DND-41 (cell line): ENCODE results near the gene MRAP.

Source experiments
- ATAC-seq: fragments of 200-7000 bp; cut with Tn5 transposase; 3 replicates; pipeline ENCODE4 v1.9.1; 2021; ENCODE audit warnings: low read depth; ENCODE audit not compliant: insufficient read depth
- DNase-seq: peaks from one replicate; pipeline ENCODE4 v3.0.0-alpha.2; 2020
- H2AFZ ChIP-seq: 2 replicates; pipeline ENCODE4 v1.6.0; 2012; ENCODE audit warnings: low read depth, low read length
- H3K27ac ChIP-seq: 2 replicates; pipeline ENCODE4 v1.5.1; 2012; ENCODE audit warnings: low read length, inconsistent platforms
- H3K27me3 ChIP-seq: fragments of 200-600 bp; sonication (generic); 2 replicates; pipeline ENCODE4 v1.6.0; 2012; ENCODE audit warnings: low read length, mild to moderate bottlenecking, inconsistent platforms; ENCODE audit not compliant: insufficient read depth, poor library complexity
- H3K36me3 ChIP-seq: 2 replicates; pipeline ENCODE4 v1.5.1; 2012; ENCODE audit warnings: low read length, inconsistent platforms; ENCODE audit not compliant: insufficient read depth
- H3K4me1 ChIP-seq: 2 replicates; pipeline ENCODE4 v1.5.1; 2012; ENCODE audit warnings: mild to moderate bottlenecking, low read length; ENCODE audit not compliant: insufficient read depth
- H3K4me2 ChIP-seq: 2 replicates; pipeline ENCODE4 v1.6.0; 2012; ENCODE audit warnings: mild to moderate bottlenecking, moderate library complexity, low read length, inconsistent platforms; ENCODE audit not compliant: insufficient read depth
- H3K4me3 ChIP-seq, 2 experiments: fragments of 200-600 bp in 1 of 2; shearing (Covaris generic) in 1 of 2; 2 replicates each; pipeline ENCODE4 v1.5.1; 2012 to 2016; ENCODE audit warnings: inconsistent platforms in 2 of 2, low read length in 2 of 2, mild to moderate bottlenecking in 2 of 2, low read depth in 1 of 2, moderate library complexity in 1 of 2
- H3K79me2 ChIP-seq: 2 replicates; pipeline ENCODE4 v1.6.0; 2012; ENCODE audit warnings: low read length, inconsistent platforms; ENCODE audit not compliant: insufficient read depth
- H3K9ac ChIP-seq: 2 replicates; pipeline ENCODE4 v1.6.0; 2012; ENCODE audit warnings: low read depth, mild to moderate bottlenecking, inconsistent platforms, low read length, moderate library complexity
- H3K9me3 ChIP-seq: 2 replicates; pipeline ENCODE4 v1.5.1; 2012; ENCODE audit warnings: low read length, moderate library complexity, mild to moderate bottlenecking, inconsistent platforms; ENCODE audit not compliant: insufficient read depth, severe bottlenecking
- H4K20me1 ChIP-seq: 2 replicates; pipeline ENCODE4 v1.6.0; 2012; ENCODE audit warnings: low read length; ENCODE audit not compliant: insufficient read depth
- CTCF ChIP-seq: IDR thresholded peaks from 2 replicates; pipeline ENCODE4 v1.5.1; 2012; ENCODE audit warnings: borderline replicate concordance, low read length, moderate library complexity, mild to moderate bottlenecking; ENCODE audit not compliant: poor library complexity, severe bottlenecking; ENCODE audit errors: extremely low read depth
- EZH2 ChIP-seq: IDR thresholded peaks from 3 replicates; pipeline ENCODE4 v1.6.1; 2012; ENCODE audit warnings: borderline replicate concordance, low read depth, mild to moderate bottlenecking, moderate library complexity, low read length, inconsistent platforms; ENCODE audit not compliant: severe bottlenecking

The MRAP gene

DNA sequence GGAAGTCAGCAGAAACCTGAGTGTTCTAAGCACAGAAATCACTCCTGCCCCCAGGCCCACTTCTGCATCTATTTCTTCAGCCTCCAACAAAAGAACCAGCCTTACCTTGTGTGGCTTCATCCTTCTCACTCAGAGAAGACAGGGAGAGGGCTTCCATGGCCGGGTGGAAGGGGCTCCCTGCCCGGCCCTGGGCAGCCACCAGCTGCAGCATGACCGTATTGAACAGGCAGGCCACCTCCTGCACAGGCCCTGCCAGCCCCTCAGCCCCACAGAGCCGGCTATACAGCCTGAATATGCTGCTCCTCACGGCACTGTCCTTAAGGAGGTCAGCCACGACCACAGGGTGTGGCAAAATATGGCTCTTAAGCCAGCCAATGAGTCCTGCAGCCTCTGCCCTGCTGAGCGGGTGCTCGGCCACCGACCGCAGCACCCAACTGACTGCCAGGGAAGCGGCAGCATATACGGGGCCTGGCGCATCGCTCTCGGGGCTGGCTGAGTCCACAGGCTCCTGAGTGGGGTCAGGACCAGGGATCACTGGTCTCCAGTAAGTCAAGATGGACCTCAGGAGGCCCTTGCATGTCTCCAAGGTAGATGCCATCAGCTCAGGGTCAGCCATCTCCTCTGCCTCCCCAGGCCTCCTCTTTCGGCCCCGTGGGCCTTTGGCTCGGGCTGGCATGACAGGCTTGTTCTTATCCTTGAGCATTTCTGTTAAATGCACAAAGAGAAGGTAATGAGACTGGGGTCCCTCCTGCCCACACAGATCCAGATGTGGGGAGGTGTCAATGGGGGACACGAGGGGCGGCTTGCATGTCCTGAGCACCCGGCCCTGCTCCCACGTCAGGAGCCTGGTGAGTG lies 17.9 kb downstream of the MRAP start:
- Histone ChIP-seq H2AFZ (no peak overlapping the region), H3K27me3 (no peaks in the 10 kb centered on the region), H3K36me3 (peaks cover 94% of the 10 kb centered on the region), H3K79me2 (no peaks in the 10 kb centered on the region), H3K4me3 (no peak overlapping the region), H3K27ac (no peak overlapping the region), H3K4me1 (no peaks in the 10 kb centered on the region), H3K9ac (no peak overlapping the region), H3K4me2 (no peak overlapping the region), H4K20me1 (peaks cover 6% of the 10 kb centered on the region), H3K9me3 (no peaks in the 10 kb centered on the region)
- no peak for DNase-seq
- ATAC-seq, result no peak
- no peak for TF ChIP-seq CTCF
- TF ChIP-seq EZH2, result no peak

DNA sequence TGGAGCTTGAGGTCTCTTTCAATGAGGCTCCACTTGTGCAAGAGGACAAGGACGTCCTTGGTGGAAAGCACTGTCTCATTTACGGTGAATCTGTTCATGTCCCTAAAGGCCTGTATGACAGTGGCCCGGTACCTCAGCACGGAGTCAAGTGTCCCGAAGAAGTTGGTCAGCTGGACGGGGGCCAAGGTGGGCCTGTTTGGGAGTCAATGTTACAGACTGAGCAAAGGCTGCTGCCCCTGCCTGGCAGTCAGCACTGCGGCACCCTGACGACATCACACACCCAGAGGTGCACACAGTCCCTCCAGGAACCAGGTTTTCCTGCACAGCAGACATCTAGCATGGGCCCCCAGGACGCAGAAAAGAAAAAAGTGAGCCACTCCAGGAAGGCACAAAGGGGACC lies 19.1 kb downstream of the MRAP start:
- Histone ChIP-seq H3K4me1 (no peaks in the 10 kb centered on the region), H3K79me2 (no peaks in the 10 kb centered on the region), H2AFZ (no peak overlapping the region), H3K9ac (no peak overlapping the region), H3K4me2 (no peak overlapping the region), H3K9me3 (no peaks in the 10 kb centered on the region), H3K36me3 (peaks cover 95% of the 10 kb centered on the region), H3K27me3 (no peaks in the 10 kb centered on the region), H3K27ac (no peak overlapping the region), H3K4me3 (no peak overlapping the region), H4K20me1 (peaks cover 7% of the 10 kb centered on the region)
- TF ChIP-seq CTCF, result no peak
- no peak for TF ChIP-seq EZH2
- no peak for ATAC-seq
- DNase-seq, result no peak

DNA sequence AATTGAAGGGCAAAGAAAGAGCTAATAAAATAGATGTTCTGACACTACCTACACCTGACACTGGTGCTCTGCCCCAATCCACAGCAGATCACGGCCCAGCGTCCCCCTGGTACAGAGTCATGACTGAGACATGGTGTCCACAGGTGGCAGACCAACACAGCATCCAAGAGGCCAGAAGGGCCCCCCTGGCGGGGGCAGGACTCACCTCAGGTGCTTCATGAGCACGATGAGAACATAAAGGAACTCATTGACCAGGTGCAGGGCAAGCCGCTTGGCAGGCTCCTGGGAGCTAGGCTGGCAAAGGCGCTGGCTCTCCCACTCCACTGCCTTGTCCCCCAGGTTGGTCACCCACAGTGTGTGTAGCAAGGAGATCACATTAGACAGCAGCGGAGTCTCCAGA lies 20.4 kb downstream of the MRAP start:
- Histone ChIP-seq H3K27me3 (no peaks in the 10 kb centered on the region), H3K9me3 (no peaks in the 10 kb centered on the region), H2AFZ (no peak overlapping the region), H3K36me3 (peaks cover 95% of the 10 kb centered on the region), H3K27ac (no peak overlapping the region), H4K20me1 (peaks cover 9% of the 10 kb centered on the region), H3K79me2 (no peaks in the 10 kb centered on the region), H3K9ac (no peak overlapping the region), H3K4me3 (no peak overlapping the region), H3K4me2 (no peak overlapping the region), H3K4me1 (no peaks in the 10 kb centered on the region)
- TF ChIP-seq EZH2, result no peak
- DNase-seq (no peak), ATAC-seq (no peak)

- H3K4me2 ChIP-seq, result no peak overlapping the region
- H3K4me3 ChIP-seq, result no peak overlapping the region
- no peak for DNase-seq
- no peak overlapping the region for H2AFZ ChIP-seq
- peaks cover 9% of the 10 kb centered on the region; the same call in 1 of the 2 replicates for H4K20me1 ChIP-seq
- no peaks in the 10 kb centered on the region for H3K27me3 ChIP-seq
- H3K79me2 ChIP-seq, result no peaks in the 10 kb centered on the region
- no peak for ATAC-seq
- no peaks in the 10 kb centered on the region for H3K4me1 ChIP-seq
- H3K36me3 ChIP-seq, result peaks cover 95% of the 10 kb centered on the region
- H3K9me3 ChIP-seq, result no peaks in the 10 kb centered on the region
- H3K9ac ChIP-seq, result no peak overlapping the region
- TF ChIP-seq CTCF, result no peak
- no peak for TF ChIP-seq EZH2
- no peak overlapping the region for H3K27ac ChIP-seq
Measured at GRCh38 chr21:32320059-32320458, 21.4 kb downstream of the MRAP start.
